OCI-LY7 (cell line): ENCODE results near the gene FBXW7. TPM values are rescaled to one million over a fixed set of nuclear protein-coding genes. Genes with fewer than 3 reads are reported as not detected.

Experiments
- BruUV-seq: library from RNA; stranded (reverse); fragments of 400-500 nt; replicated peaks from 2 replicates; lab custom pipeline; 2021; lab: Mats Ljungman, UMichigan
- CTCF ChIA-PET: fragments of 300-600 bp; sonication (Branson Sonifier 250); formaldehyde crosslinking; loops from one replicate; lab custom pipeline; 2022; ENCODE audit warnings: antibody characterized with exemption; ENCODE audit not compliant: unreplicated experiment; lab: Charles Lee
- POLR2A ChIA-PET: fragments of 300-600 bp; sonication (Branson Sonifier 250); formaldehyde crosslinking; loops from one replicate; lab custom pipeline; 2022; ENCODE audit warnings: antibody characterized with exemption; lab: Charles Lee
- DNase-seq: peaks from one replicate; pipeline ENCODE4 v3.0.0-alpha.2; 2015; ENCODE audit warnings: low spot score
- H2AFZ ChIP-seq: fragments of 200-600 bp; sonication (generic), shearing (Covaris generic); 2 replicates; pipeline ENCODE4 v1.6.1; 2014; ENCODE audit warnings: mild to moderate bottlenecking, antibody characterized with exemption, low read length, moderate library complexity
- H3K27ac ChIP-seq: fragments of 200-600 bp; sonication (generic); 2 replicates; pipeline ENCODE4 v1.5.1; 2014; ENCODE audit warnings: mixed run types, low read depth, mild to moderate bottlenecking, moderate library complexity, low read length, inconsistent platforms; ENCODE audit not compliant: poor library complexity, severe bottlenecking
- H3K36me3 ChIP-seq: fragments of 200-600 bp; sonication (generic); 2 replicates; pipeline ENCODE4 v1.6.1; 2014; ENCODE audit warnings: mild to moderate bottlenecking, antibody characterized with exemption, low read length, moderate library complexity, mixed read lengths; ENCODE audit not compliant: insufficient read depth
- H3K4me1 ChIP-seq: fragments of 200-600 bp; sonication (generic); 2 replicates; pipeline ENCODE4 v1.5.1; 2014; ENCODE audit warnings: mild to moderate bottlenecking, low read length; ENCODE audit not compliant: insufficient read depth, poor library complexity, severe bottlenecking
- H3K4me2 ChIP-seq: fragments of 200-600 bp; sonication (generic); 2 replicates; pipeline ENCODE4 v1.6.1; 2014; ENCODE audit warnings: mild to moderate bottlenecking, low read length
- H3K4me3 ChIP-seq: fragments of 200-600 bp; sonication (generic); 2 replicates; pipeline ENCODE4 v1.5.1; 2014; ENCODE audit warnings: mild to moderate bottlenecking, low read depth, low read length; ENCODE audit not compliant: poor library complexity, severe bottlenecking
- H3K79me2 ChIP-seq: fragments of 200-600 bp; sonication (generic); 2 replicates; pipeline ENCODE4 v1.6.1; 2016; ENCODE audit warnings: low read depth, mild to moderate bottlenecking, low read length, moderate library complexity, mixed read lengths; ENCODE audit not compliant: insufficient read depth
- H3K9me2 ChIP-seq: fragments of 200-600 bp; sonication (generic); 2 replicates; pipeline ENCODE4 v1.6.1; 2016; ENCODE audit warnings: mild to moderate bottlenecking, low read length, mixed read lengths; ENCODE audit not compliant: insufficient read depth
- H3K9me3 ChIP-seq: fragments of 200-600 bp; sonication (generic); 2 replicates; pipeline ENCODE4 v1.6.1; 2014; ENCODE audit warnings: mild to moderate bottlenecking, mixed run types, low read length, mixed read lengths
- H4K20me1 ChIP-seq: fragments of 200-600 bp; sonication (generic); 2 replicates; pipeline ENCODE4 v1.6.1; 2014; ENCODE audit warnings: mild to moderate bottlenecking, antibody characterized with exemption, low read length, moderate library complexity, mixed read lengths; ENCODE audit not compliant: insufficient read depth
- EZH2phosphoT487 ChIP-seq: fragments of 200-600 bp; sonication (generic); IDR thresholded peaks from 2 replicates; pipeline ENCODE4 v1.6.1; 2018; ENCODE audit warnings: low read depth, borderline replicate concordance, mild to moderate bottlenecking, mixed run types, antibody characterized with exemption, low read length, moderate library complexity, mixed read lengths
- intact Hi-C: fragments of 100-400 bp; cut with micrococcal nuclease; formaldehyde crosslinking; loops from one replicate; pipeline ENCODE4 v1.10.0; 2022; ENCODE audit not compliant: unreplicated experiment
- total RNA-seq, 2 experiments: library from RNA; depleted of rRNA in 1 of 2; stranded (reverse); fragments of >200 nt in 1 of 2; shearing (Covaris generic) in 1 of 2; gene quantifications; 2 replicates each; pipeline ENCODE4 v1.2.3, GENCODE V29; 2014 to 2022
- TF ChIP-seq, protein P1 (sequence below): fragments of 200-600 bp; sonication (generic); conservative IDR thresholded peaks from 2 replicates; pipeline ENCODE4 v1.5.1; 2014; ENCODE audit warnings: mild to moderate bottlenecking, antibody characterized with exemption, low read length, moderate library complexity, mixed read lengths

The FBXW7 gene
- total RNA-seq, 2 experiments from 2014 or later: 58.8 to 102 TPM

DNA sequence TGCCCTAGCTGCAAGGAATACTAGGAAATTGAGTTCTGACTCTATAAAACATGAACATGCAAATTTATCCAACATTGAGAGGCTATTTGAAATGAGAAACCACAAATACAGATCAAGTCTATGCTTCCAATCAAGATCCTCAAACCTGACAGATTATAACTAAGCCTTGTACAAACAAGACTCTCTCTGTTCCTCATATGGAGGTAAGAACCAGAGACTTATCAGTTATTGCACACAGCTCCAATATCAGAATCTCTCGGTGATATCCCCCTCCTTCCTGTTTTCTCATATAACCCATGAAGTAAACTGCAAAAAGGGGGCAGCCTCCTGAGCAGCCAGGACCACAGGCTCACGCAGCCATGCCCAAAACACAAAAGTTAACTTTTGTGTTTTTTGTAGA, 36.5 kb downstream of the FBXW7 start:
- TF ChIP-seq EZH2phosphoT487: no peak
- TF ChIP-seq, protein P1, sequence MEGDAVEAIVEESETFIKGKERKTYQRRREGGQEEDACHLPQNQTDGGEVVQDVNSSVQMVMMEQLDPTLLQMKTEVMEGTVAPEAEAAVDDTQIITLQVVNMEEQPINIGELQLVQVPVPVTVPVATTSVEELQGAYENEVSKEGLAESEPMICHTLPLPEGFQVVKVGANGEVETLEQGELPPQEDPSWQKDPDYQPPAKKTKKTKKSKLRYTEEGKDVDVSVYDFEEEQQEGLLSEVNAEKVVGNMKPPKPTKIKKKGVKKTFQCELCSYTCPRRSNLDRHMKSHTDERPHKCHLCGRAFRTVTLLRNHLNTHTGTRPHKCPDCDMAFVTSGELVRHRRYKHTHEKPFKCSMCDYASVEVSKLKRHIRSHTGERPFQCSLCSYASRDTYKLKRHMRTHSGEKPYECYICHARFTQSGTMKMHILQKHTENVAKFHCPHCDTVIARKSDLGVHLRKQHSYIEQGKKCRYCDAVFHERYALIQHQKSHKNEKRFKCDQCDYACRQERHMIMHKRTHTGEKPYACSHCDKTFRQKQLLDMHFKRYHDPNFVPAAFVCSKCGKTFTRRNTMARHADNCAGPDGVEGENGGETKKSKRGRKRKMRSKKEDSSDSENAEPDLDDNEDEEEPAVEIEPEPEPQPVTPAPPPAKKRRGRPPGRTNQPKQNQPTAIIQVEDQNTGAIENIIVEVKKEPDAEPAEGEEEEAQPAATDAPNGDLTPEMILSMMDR: no peak
- no peak for DNase-seq
- H3K36me3 ChIP-seq: peaks cover 13% of the 10 kb centered on the region
- peaks cover 99% of the 10 kb centered on the region for H3K79me2 ChIP-seq
- H3K4me2 ChIP-seq: no peak overlapping the region
- no peak overlapping the region for H2AFZ ChIP-seq
- no peak overlapping the region for H3K4me3 ChIP-seq
- CTCF ChIA-PET: interaction anchor here (1.2 kb wide), 1 partner anchor 41 kb away, joined by 3 read pairs; no protein-coding TSS in a partner anchor
- no peak overlapping the region for H3K27ac ChIP-seq
- H3K4me1 ChIP-seq: peaks cover 36% of the 10 kb centered on the region
- POLR2A ChIA-PET: interaction anchor here (0.6 to 9.2 kb wide), 9 partner anchors 9 to 141 kb away, joined by 3 to 130 read pairs (median 6); no protein-coding TSS in a partner anchor
- no TSS peak for BruUV-seq
- intact Hi-C loops: no loop called here
- H4K20me1 ChIP-seq: peaks cover 24% of the 10 kb centered on the region
- no peaks in the 10 kb centered on the region for H3K9me3 ChIP-seq
- H3K9me2 ChIP-seq: no peaks in the 10 kb centered on the region

- TF ChIP-seq, protein P1: no peak
- no peak for TF ChIP-seq EZH2phosphoT487
- H4K20me1 ChIP-seq: peaks cover 25% of the 10 kb centered on the region; the same call in 1 of the 2 replicates
- peaks cover 94% of the 10 kb centered on the region for H3K79me2 ChIP-seq
- POLR2A ChIA-PET: no interaction called here
- H3K9me2 ChIP-seq: no peaks in the 10 kb centered on the region
- no peaks in the 10 kb centered on the region for H3K9me3 ChIP-seq
- H3K36me3 ChIP-seq: peaks cover 24% of the 10 kb centered on the region
- no peak overlapping the region for H2AFZ ChIP-seq
- intact Hi-C loops: no loop called here
- DNase-seq: no peak
- CTCF ChIA-PET: no interaction called here
- H3K4me2 ChIP-seq: no peak overlapping the region
- H3K4me1 ChIP-seq: peaks cover 9% of the 10 kb centered on the region
- no peak overlapping the region for H3K4me3 ChIP-seq
- BruUV-seq: no TSS peak
- no peak overlapping the region for H3K27ac ChIP-seq
These were observed 41.9 kb downstream of the FBXW7 start for GRCh38 chr4:152494020-152494419.

DNA sequence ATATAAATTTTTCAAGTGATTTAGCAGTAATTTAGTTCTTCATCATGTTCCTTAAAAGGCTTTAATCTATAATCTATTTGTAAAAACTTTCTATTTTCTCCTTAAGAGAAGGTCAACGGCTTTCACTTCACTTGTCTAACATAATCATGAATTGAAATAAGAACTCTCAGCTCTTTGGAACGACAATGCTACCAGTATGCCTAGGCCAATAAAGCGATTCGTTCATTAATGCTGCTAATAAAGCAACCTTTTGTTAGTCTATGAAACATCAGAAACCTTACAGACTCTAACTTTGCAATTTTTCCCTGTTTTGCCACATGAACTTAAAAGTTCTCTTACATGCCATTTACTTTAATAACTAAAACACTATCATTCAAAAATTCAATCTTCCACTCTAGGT, 47.6 kb downstream of the FBXW7 start:
- Histone ChIP-seq H3K9me3 (peaks cover 5% of the 10 kb centered on the region; the same call in 1 of the 2 replicates), H4K20me1 (peaks cover 18% of the 10 kb centered on the region; the same call in 1 of the 2 replicates), H3K4me1 (no peaks in the 10 kb centered on the region), H3K27ac (no peak overlapping the region), H3K36me3 (peaks cover 5% of the 10 kb centered on the region; the same call in 1 of the 2 replicates), H3K4me2 (no peak overlapping the region), H3K4me3 (no peak overlapping the region), H3K9me2 (no peaks in the 10 kb centered on the region), H3K79me2 (peaks cover 96% of the 10 kb centered on the region), H2AFZ (no peak overlapping the region)
- POLR2A ChIA-PET: interaction anchor here (0.9 to 1.6 kb wide), 3 partner anchors 11 to 41 kb away, joined by 3 to 4 read pairs (median 3); no protein-coding TSS in a partner anchor
- intact Hi-C loops: no loop called here
- TF ChIP-seq, protein P1: no peak
- TF ChIP-seq EZH2phosphoT487: no peak
- no TSS peak for BruUV-seq
- CTCF ChIA-PET: no interaction called here
- no peak for DNase-seq
